Right renal cortex interstitium (tissue), 3 donors: Measurements from ENCODE around the gene COL4A6. TPM values are rescaled to one million over a fixed set of nuclear protein-coding genes. Genes with fewer than 3 reads are reported as not detected.
A peak's percentile ranks its signal among the peaks of the same experiment; 100 is the strongest.

Source experiments
- DNase-seq, 3 donors: peaks; one replicate each; pipeline ENCODE4 v3.0.0-alpha.2; 2013; ENCODE audit warnings: low read depth in 3 of 3, low spot score in 2 of 3
- polyA plus RNA-seq, 3 donors: library from polyadenylated mRNA; unstranded; fragments of 120-200 nt; gene quantifications; one replicate each; pipeline ENCODE4 v1.2.1, GENCODE V29; 2013; ENCODE audit not compliant: insufficient read length in 3 of 3

The COL4A6 gene
- polyA plus RNA-seq, 3 donors, result 15.6 to 16.9 (median 16.0) TPM

DNA sequence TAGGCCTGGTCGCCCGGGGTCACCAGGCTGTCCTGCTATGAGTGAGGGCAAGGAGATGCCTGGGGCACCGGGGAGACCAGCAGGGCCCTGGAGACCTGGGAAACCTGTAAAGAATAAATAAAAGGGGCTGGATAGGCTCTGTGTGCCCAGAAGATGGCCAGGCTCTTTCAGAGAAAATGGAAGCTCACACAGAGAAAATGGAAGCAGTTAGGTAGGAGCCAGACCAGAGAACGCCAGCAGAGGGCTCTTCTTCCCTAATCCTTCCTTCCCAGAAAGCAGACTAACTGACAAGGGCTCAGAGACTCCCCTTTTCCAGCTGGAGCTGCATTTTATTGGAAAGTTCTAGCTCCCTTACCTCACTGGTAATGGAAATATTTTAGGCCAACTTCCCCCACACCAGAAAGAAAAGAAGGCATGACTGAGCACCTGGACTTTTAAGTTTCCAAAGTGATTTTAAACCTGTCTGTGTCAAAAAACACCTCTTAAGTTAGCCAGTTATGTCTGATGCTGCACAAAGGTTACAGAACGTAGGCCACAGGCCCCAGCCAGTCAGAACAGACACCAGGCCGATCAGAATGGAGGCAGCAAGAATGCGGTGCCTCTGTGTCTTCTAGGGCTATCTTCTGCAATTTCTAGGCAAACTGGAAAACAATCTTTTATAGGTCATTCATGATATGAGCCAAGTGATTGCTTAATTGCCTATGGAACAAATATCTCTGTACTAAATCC lies 272.7 kb downstream of the COL4A6 start:
- DNase-seq, result peak in 1 of 3 donors; percentile 12

DNA sequence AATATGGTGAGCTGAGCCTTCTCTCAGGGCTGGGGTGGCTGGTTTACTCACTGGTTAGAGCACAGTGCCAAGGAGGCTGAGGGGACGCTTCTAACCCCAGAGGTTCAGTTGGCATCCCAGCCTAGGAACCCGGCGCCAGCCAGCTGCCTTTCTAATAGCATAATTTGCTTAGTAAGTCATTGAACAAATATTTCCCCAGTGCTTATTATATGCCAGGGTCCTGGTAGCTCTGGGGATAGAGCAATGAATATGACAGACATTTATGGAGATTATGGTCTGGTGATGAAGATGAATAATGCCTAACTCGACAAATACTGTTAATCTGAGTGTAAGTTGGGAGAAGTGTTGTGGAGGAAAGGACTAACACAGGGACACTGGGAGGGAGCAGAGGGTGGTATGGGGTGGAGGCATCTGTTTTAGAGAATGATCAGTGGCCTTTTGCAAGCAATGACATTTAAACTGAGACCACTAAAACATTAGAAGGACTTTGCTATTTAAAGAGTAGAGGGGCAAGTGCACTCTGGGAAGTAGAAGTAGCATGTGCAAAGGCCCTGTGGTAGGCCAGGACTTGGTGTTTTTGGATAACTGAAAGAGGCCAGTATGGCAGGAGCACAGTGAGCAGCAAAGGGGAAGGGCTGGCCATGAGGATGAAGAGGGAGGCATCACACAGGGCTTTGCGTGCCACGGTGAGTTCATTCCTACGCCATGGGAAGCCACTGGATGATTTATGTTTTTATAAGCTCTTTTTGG lies 274.7 kb downstream of the COL4A6 start:
- DNase-seq, result no peak

GRCh38 chrX:108162265-108162664 lies 276.0 kb downstream of the COL4A6 start:
- no peak for DNase-seq

- no peak for DNase-seq
These were observed 277.9 kb downstream of the COL4A6 start for GRCh38 chrX:108160309-108160708.

DNA sequence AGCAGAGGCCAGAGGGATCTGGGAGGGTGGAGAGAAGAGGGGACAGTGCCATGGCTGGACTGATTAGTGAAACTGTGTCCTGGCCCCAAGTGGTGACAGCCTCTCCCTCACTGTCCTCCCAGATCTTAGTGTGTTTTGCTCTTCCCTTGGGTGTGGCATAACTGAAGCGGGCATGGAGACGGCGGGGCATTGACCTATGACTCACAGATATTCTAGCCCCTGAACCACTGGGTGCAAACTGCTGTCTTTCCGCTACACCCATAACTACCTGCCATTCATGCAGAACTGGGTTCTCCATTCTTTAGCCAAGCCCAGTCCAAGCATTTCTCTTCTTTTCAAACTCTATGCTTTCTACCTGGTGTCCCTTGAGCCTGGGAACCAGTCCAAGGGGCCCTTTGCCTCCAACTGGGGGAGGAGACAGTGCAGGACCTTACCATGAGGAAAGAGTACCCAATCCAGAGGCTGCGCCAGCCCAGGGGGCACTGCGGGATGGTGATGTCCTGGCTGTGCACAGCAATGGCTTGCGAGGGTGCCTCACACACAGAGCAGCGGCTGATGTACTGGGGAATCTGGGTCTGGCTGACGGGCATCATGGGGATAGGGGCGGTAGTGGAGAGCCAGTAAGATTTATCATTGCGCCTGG lies 279.1 kb downstream of the COL4A6 start:
- DNase-seq, result no peak

- DNase-seq, result no peak
These were observed 280.6 kb downstream of the COL4A6 start for GRCh38 chrX:108157628-108158027.

DNA sequence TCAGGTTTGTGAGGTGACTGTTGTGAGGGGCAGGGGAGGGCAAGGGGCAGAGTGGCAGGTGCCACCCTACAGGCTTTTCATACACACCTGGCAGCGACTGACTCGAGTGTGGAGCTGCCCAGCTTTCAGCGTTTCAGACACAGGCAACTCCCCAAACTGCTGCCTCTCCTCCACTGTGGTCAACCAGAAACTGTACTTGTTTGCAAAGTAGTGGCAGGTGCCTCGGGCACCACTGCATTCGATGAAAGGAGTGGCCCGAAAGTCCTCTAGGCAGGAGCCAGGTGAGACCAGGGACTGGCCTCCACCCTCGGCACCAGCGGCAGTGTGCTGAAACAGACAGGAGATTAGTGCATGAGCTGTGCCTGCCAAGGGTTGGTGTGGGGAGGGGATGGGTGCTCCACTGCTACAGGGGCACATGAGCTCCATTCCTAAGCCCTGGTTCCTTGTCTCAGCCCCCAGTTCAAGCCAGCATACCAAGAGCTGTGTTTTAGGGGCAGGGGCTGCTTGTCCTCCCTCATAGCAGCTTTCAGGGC lies 281.2 kb downstream of the COL4A6 start:
- no peak for DNase-seq

DNA sequence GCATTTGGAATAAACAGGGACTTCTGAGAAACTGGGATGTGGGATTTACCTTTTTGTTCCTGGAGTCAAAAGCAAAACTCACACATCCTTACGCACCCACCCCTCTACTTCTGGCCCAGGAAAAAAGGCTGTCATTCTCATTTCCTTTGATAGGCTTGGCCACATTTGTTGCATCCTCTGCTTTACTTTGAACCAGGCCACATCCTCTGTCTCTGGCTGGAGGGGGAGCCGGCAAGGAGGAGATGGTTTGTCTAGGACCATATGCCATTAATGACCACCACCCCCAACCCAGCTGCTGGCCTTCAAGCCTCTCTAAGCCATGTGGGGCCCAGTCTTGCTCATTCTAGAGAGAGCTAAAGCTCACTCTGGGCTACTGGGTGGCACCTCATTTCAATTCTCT lies 282.1 kb downstream of the COL4A6 start:
- no peak for DNase-seq

DNA sequence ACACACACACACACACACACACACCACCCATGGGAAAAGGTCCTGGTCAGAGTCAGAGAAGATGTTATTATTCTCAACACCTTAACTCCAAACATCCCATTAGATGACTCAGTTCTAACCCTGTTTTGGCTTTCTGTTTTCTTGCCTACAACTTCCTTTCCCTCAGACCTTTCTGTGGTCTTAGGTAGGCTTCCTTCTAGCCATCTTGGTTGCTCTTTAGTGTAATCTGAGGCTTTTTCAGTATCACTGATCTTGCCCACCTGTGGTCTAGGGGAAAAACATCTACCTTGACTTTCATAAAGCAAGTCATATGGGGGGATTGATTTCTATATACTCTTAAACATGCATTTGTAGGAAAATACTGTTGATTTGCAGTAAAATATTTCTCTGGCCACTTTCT lies 289.7 kb downstream of the COL4A6 start:
- DNase-seq, result no peak

DNA sequence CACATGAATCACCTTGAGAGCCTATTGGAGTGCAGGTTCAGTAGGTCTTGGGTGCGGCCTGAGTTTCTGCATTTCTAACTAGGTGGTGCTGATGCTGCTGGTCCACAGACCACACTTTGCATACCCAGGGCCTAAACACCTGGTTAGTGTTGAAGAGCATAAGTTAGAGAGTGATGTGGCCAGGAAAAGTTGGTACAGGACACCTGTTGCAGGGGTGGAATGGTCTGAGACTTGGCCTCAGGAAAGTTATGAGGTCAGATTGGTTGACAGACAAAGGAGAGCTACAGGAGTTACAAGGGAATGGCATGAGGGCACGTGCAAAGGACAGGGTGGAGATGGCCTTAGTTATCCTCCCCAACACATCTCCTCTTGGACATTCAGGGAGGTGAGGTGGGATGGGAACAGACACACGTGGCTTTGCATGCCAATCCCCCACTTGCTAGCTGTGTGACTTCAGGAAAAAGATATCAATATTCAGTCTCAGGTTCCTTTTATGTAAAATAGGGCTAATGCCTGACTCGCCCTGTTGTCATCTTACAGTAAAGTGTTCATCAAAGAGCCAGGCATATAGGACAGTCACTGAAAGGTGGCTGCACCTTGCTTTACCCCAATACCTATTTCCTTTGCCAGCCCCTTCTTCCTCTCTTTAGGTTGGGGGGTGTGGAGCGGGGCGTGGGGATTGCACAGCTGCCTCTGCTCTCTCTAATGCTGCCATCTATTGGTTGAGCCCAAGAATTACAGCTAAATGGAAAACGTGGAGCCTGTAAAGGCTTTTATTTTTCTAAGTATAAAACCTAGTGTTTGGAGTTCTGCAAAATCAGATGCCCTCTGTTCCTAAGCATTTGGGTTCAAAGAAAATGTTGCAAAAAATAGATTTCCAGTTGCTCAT lies 299.2 kb downstream of the COL4A6 start:
- DNase-seq, result no peak

DNA sequence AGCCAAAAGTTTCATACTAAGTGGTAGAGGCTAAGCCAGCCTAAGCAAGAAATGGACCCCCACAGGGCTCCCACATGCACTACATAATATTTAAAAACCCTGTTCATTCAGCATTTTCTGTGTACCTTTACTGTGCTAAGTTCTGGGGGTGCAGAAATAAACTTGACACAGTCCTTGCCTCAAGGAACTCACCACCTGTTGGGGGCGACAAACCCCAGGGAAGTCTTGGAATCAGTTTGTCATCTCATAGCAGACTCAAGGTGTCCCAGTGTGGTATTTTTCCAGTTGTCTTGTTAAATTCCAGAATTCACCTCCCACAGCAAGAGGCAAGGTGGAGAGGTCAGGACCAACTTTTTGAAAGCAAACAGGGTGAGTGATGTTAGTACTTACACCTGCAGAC lies 303.5 kb downstream of the COL4A6 start:
- no peak for DNase-seq

DNA sequence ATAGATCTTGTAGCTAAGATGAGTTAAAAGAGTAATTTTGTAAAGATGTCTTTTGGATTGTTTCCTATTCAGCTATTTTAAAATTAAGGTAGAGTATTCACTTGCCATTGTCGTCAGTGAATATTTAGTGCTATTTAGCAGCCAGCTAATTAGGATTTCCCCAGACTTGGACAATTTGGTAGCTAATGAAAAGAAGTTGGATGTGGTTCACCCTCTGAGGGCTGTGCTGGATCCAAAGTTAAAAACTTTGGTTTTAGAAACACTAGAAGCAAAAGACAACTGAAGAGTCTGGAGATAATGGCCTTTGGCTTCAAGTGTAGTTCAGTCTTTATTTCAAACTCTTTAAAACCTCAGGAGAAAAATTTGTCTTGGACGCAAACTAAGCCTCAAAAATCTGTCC lies 305.3 kb downstream of the COL4A6 start:
- no peak for DNase-seq

- DNase-seq, result no peak
These were observed 306.2 kb downstream of the COL4A6 start for GRCh38 chrX:108132034-108132433.

DNA sequence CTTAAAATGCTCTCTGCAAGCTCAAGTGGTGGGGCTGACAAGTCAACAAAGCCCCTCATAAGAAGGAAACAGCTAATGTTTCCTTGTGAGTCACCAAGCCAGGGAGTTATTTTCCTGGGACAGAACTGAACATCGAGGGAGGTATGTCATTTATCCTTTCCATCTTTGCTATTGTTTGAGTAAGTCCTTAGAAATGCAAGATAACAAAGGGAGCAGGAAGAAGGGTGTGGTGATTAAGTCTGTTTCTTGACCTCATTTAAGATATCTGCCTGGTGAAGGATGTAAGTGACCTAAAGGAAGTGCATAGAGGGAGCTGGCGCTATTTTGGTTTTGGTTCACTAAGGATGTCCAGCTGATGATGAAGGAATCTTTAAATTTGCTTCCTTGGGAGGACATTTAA lies 306.8 kb downstream of the COL4A6 start:
- no peak for DNase-seq

GRCh38 chrX:108130889-108131288 lies 307.3 kb downstream of the COL4A6 start:
- no peak for DNase-seq

GRCh38 chrX:108127152-108127551 lies 311.1 kb downstream of the COL4A6 start:
- no peak for DNase-seq

- no peak for DNase-seq
These were observed 311.6 kb downstream of the COL4A6 start for GRCh38 chrX:108126661-108127060.

- no peak for DNase-seq
These were observed 314.4 kb downstream of the COL4A6 start for GRCh38 chrX:108123591-108124366.

GRCh38 chrX:108122748-108123147 lies 315.5 kb downstream of the COL4A6 start:
- DNase-seq, result no peak

DNA sequence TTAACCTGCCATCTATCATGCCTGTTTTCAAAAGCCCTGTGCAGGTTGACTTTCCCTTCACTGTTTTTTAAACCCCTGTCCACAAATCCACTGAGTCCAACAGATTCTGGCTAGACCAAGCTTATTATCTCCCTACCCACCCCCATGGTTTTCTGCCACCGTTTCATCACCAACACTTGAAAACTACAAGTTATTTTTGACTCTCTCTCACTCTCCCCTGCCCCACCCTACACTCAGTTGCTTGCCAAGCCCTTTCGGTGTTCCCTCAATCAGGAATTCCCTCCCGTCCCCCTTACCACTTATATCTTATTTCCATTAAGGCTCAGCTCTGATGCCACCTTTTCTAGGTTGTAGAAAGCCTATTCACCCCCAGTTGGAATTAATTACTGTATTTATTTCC lies 316.9 kb downstream of the COL4A6 start:
- DNase-seq, result no peak
